ENCODE results near the gene KIAA0232.

KIAA0232 gene

DNA sequence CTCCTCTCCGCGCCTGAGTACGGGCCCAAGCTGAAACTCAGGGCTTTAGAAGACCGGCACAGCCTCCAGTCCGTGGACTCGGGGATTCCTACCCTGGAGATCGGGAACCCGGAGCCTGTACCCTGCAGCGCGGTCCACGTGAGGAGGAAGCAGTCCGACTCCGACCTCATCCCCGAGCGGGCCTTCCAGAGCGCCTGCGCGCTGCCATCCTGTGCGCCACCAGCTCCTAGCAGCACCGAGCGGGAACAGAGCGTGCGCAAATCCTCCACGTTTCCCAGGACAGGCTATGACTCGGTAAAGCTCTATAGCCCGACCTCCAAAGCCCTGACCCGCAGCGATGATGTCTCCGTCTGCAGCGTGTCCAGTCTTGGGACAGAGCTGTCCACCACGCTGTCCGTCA is 141.0 kb downstream of the KIAA0232 start:
- DNase-seq: no peak

DNA sequence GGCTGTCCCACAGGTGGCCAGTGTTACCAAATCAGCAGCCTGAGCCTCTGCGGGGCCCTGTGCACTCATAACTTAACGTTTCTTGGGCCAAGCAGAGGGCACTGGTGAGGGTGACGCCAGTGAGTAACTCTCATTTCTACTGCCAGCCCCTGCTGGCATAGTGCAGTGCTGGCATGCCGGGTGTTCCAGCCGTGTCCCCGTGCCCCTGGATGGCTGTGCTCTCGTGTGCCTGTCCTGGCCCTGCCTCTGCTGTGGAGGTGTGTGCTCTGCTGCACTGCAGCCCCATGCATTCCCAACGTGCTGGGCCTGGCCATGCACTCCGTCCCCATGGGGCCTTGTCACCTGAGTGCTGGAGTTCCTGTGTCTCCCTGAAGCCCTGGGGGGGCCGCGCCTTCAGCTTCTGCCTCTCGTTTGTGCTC is 141.8 kb downstream of the KIAA0232 start:
- no peak for DNase-seq

DNA sequence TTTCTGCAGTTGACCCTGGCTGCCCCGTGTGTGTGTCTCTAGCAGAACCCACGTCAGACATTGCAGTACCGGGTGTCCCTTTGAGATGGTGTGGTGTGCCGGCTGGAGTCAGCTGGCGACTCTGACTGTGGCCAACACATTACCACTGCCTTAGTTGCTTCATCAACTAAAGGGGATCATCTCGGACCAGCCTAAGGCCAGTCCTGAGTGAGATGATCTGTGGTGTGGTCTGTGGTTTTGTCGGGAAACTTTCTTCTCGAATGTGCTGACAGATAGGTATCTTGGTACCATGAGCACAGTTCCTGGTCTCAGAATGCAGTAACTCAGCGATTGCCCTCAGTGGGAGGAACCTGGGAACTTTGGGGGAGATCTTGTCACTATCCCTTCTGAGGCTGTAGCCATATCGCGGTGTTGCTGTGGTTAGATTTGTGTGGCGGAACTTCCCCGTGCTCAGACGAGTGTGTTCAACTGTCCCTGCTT is 142.9 kb downstream of the KIAA0232 start:
- DNase-seq: no peak

DNA sequence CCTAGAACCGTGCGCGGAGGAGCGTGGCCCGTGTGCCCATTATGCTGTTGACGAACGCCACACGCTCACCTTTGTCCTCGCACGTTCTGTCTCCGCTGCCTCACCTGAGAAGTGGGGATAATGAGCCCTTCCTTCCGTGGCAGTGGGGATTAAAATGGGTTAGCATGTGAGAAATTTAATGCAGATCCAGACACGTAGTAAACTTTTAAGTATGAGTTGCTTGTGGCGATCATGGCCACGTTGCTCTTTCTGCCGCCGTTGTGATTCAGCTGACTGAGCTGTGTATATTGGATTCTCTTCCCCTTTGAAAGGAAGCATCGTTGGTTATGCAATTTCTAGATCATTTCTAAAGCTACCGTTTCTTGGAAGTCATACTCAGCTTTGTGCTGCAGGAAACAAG is 143.6 kb downstream of the KIAA0232 start:
- no peak for DNase-seq

DNA sequence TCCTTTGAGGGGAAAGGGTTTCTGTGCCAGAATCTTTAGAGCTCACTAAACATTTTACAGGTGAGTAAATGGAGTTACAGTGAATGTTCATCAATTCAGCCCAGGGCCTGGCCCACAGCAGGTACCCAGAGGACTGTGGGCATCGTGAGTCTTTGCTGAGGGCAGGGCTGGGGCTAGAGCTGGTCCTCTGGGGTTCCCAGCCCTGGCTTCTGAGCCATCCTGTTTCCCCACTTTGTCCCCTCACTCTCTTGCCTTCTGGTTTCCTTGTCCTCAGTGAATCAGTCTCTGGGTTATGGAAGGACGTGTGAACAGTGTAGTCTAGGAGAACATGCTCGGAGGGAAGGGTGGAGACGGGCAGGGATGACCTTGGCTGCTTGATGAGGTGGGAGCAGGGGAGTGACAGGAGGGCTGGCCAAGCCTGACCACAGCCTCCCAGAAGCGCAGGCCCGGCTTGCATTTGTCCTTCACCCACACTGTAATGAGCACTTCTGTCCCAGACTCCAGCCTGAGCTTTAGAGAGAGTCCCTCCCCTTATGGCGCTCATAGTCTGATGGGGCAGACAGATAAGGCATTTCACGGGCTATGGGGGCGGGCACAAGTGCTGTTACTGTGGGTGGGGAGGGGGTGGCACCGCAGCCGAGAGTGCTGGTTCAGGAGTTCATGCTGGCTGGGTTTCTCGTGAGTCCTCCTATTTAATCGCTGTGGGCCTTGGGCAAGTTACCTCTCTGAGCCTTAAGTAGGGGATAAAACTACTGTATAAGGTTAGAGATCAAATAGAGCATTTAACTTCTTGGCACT is 144.4 kb downstream of the KIAA0232 start:
- DNase-seq: no peak

DNA sequence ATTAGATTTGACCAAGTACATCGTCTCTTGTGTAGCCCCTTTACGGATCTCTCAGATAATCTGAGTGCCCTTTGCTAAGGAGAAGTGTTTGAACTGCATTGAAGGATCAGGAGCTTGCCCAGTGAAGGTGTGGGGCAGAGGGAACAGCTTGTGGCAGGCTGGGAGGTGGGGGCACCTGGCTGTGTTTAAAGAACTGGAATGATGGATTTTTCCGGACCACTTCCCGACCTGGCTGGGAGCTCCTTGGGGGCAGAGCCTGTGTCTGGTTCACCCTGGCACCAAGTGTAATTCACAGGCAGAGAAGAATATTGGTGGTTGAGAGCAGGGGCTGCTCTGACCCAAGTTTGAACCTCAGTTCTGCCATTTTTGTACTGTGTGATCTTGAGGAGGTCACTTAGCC is 145.6 kb downstream of the KIAA0232 start:
- DNase-seq: no peak

DNA sequence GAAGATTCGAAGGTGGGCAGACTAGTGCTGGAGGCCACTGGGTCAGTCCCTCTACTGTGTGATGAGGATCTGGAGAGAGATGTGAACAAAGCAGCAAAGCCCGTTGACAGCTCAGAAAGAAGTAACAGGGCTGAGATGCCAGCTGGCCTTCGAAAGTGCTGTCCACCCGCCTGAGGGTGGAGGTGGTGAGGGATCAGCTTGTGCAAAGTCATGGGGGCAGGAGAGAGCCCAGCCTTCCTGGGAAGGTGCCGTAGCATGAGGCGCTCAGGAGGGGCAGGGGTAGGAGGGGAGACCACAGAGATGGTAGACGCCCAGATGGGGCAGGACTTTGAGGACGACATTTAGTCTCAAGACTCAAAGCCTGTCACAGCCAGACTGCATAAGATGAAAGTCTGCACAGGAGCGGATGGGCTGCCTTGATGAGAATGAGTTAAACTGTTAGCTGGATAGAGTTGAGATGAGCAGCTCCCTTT is 146.8 kb downstream of the KIAA0232 start:
- DNase-seq: no peak

DNA sequence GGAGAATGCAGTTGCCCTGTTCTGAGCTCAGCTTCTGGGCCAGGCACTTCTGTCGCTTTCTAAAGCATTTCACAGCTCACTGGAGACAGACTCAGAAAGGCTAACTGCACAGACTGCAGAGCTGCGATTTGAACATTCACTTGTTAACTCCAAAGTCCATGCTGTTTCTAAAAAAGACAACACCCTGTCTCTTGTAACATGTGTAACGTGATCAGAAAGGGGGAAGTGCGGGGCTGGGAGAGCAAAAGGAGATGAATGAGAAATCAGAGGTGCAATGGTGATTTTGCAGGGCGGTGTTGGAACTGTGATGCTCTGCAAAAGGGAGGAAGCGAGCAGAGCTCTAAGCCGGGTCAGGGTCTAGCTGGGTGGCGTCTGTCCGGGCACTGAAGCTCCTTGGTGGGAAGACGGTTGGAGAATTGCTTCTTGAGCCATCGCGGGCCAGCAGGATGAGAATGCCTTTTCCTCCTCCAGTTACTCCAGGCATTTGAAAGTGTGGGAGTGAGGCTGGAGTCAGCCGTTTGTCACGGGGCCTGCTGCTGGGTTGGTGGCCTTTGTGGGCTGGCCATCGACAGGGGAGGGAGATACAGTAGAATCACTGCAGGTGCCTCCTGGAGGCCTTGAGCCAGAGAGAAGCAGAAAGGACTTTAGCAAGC is 147.4 kb downstream of the KIAA0232 start:
- DNase-seq: no peak

DNA sequence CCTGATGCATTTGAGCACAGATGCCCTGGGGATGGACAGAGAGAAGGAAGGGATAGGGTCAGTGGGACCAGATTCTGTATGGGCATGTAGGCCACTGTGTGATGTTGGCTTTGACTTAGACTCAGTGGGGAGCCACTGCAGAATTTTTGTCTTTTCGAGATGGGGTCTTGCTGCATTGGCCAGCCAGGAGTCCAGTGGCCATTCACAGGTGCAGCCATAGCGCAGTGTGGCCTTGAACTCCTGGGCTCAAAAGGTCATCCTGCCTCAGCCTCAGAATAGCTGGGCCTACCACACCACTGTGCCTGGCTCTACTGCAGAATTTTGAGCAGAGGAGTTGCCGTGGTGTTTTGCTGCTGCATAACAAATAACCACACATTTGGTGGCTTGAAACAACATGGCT is 149.9 kb downstream of the KIAA0232 start:
- no peak for DNase-seq

DNA sequence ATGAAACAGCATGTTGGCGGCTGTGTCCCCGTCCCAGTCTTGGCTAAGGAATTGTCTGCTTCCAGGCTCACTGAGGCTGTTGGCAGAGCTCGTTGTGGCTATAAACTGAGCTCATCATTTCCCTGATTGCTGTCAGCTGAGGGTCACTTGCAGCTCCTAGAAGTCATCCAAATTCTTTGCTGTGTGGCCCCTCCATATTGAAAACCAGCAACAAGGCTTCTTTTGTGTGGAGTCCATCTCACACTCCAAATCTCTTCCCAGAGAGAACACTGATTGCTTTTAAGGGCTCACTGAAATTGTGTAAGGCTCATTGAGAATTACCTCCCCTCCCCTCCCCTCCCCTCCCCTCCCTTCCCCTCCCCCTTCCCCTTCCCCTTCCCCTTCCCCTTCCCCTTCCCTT is 150.4 kb downstream of the KIAA0232 start:
- no peak for DNase-seq
